Colonic mucosa (tissue), 4 donors: ENCODE data around the gene GABARAP. TPM values are rescaled to one million over a fixed set of nuclear protein-coding genes. Genes with fewer than 3 reads are reported as not detected.

Experiments
- DNase-seq: peaks from one replicate; pipeline ENCODE4 v3.0.0-alpha.2; 2020
- H3K27ac ChIP-seq: fragments of 200-600 bp; one replicate; pipeline ENCODE4 v1.8.0; 2021
- H3K27me3 ChIP-seq: fragments of 200-600 bp; one replicate; pipeline ENCODE4 v1.8.0; 2021
- H3K36me3 ChIP-seq: fragments of 200-600 bp; one replicate; pipeline ENCODE4 v1.8.0; 2021
- H3K4me1 ChIP-seq: fragments of 200-600 bp; one replicate; pipeline ENCODE4 v1.8.0; 2021; ENCODE audit warnings: mild to moderate bottlenecking
- H3K4me3 ChIP-seq: fragments of 200-600 bp; one replicate; pipeline ENCODE4 v1.8.0; 2021
- H3K9ac ChIP-seq, 2 donors: one replicate each; pipeline ENCODE4 v1.7.0; 2013; ENCODE audit warnings: control low read depth in 2 of 2, low read depth in 2 of 2, low read length in 2 of 2
- H3K9me3 ChIP-seq: fragments of 200-600 bp; one replicate; pipeline ENCODE4 v1.8.0; 2021
- CTCF ChIP-seq: fragments of 200-600 bp; IDR thresholded peaks from one replicate; pipeline ENCODE4 v1.8.0; 2022; ENCODE audit warnings: antibody characterized with exemption, mild to moderate bottlenecking
- intact Hi-C: fragments of 100-400 bp; cut with DNase I; formaldehyde crosslinking; loops from one replicate; pipeline ENCODE4 v1.14.1; 2022
- total RNA-seq, 2 donors: library from RNA; stranded (reverse); fragmentation: NEBNext Ultra II Directional in 1 of 2; extraction: Animal tissue kit (Norgen Biotek cat#: 25700) in 1 of 2; gene quantifications; one replicate each; pipeline ENCODE4 v1.2.1, GENCODE V29; 2021
- donor health status: healthy.
- donor health status: DM: no; HTN: no; CAD: no.
- donor health status: DM: no; HTN: no; CAD: no.

Gene GABARAP
- total RNA-seq, 2 donors from 2014 or later, result 378 to 513 TPM

DNA sequence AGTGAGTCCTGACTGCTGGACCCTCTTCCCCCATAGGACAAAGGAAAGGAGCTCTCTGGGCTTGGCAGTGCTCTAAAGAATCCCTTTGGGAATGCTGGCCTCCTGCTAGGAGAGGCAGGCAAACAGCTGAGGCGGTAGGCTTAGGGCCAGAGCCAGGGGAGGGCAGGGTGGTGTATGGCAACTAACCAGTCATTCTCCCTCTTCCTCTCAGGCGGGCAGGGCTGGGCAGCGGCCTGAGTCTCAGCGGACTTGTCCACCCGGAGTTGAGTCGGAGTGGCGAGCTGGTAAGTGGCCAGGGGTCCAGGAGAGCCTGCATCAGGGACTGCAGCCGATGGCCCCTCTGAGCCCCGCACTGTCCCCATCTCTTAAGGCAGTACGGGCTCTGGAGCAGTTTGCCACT is 18.1 kb downstream of the GABARAP start:
- no peaks in the 10 kb centered on the region for H3K27me3 ChIP-seq
- no peak for TF ChIP-seq CTCF
- no peaks in the 10 kb centered on the region for H3K9me3 ChIP-seq
- H3K27ac ChIP-seq, result no peak overlapping the region
- no peak overlapping the region for H3K9ac ChIP-seq
- no peak overlapping the region for H3K4me3 ChIP-seq
- intact Hi-C loops, result no loop called here
- peaks cover 14% of the 10 kb centered on the region for H3K4me1 ChIP-seq
- H3K36me3 ChIP-seq, result peaks cover 17% of the 10 kb centered on the region
- DNase-seq, result no peak

- Histone ChIP-seq H3K4me1 (peaks cover 14% of the 10 kb centered on the region), H3K4me3 (no peak overlapping the region), H3K27ac (no peak overlapping the region), H3K9me3 (no peaks in the 10 kb centered on the region), H3K36me3 (peaks cover 11% of the 10 kb centered on the region), H3K9ac (no peak overlapping the region), H3K27me3 (no peaks in the 10 kb centered on the region)
- TF ChIP-seq CTCF, result no peak
- intact Hi-C loops, result no loop called here
- no peak for DNase-seq
Measured at GRCh38 chr17:7223375-7223774, 18.9 kb downstream of the GABARAP start.

GRCh38 chr17:7222972-7223292 is 19.3 kb downstream of the GABARAP start:
- Histone ChIP-seq H3K4me1 (peaks cover 14% of the 10 kb centered on the region), H3K36me3 (peaks cover 11% of the 10 kb centered on the region), H3K9me3 (no peaks in the 10 kb centered on the region), H3K9ac (no peak overlapping the region), H3K4me3 (no peak overlapping the region), H3K27me3 (no peaks in the 10 kb centered on the region), H3K27ac (no peak overlapping the region)
- no peak for DNase-seq
- TF ChIP-seq CTCF, result no peak
- intact Hi-C loops, result no loop called here

- no peak for TF ChIP-seq CTCF
- Histone ChIP-seq H3K9ac (peak overlapping the region in 1 of 2 donors; percentile 77), H3K27ac (no peak overlapping the region)
Measured at GRCh38 chr17:7222093-7222971, 19.9 kb downstream of the GABARAP start.

DNA sequence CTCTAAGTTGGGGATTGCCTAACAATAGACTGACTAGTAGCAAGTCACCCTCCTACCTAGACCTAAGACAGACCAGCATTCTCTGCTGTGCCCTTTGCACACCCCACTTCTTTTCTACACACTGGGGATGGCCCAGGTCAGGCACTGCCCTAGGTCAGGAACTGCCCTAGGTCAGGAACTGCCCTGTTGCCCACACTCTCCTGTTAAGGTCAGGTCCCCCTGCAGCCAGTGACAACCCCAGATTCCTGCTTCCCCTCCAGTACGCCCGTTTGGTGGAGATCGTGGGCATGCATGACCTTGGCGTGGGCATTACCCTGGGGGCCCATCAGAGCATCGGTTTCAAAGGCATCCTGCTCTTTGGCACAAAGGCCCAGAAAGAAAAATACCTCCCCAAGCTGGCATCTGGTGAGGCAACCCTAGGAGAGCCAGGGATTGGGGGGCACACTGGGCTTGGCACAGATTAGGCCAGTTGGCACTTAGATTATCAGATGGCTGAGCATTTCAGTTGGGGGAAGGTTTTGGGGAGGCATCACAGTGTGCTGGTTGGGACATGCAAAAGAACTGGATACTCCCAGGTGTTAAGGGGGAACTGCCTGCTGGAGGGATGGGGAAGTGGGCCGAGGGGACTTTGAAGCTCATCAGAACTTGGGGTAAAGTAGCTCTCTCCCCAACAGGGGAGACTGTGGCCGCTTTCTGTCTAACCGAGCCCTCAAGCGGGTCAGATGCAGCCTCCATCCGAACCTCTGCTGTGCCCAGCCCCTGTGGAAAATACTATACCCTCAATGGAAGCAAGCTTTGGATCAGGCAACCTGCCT is 20.8 kb downstream of the GABARAP start:
- TF ChIP-seq CTCF, result no peak
- no peaks in the 10 kb centered on the region for H3K27me3 ChIP-seq
- H3K27ac ChIP-seq, result peak overlapping the region; percentile 99
- DNase-seq, result no peak
- peaks cover 11% of the 10 kb centered on the region for H3K36me3 ChIP-seq
- H3K4me3 ChIP-seq, result peak overlapping the region; percentile 96
- H3K9ac ChIP-seq, result peak overlapping the region; percentile 77 to 97
- H3K4me1 ChIP-seq, result peaks cover 14% of the 10 kb centered on the region
- no peaks in the 10 kb centered on the region for H3K9me3 ChIP-seq
- intact Hi-C loops, result no loop called here

More at GRCh38 chr17:7222093-7222971, 19.9 kb downstream of the GABARAP start:
- DNase-seq, result no peak
- Histone ChIP-seq H3K27me3 (no peaks in the 10 kb centered on the region), H3K9me3 (no peaks in the 10 kb centered on the region), H3K4me1 (peaks cover 14% of the 10 kb centered on the region), H3K4me3 (no peak overlapping the region), H3K36me3 (peaks cover 11% of the 10 kb centered on the region)
- intact Hi-C loops, result no loop called here
